Activated CD8-positive, alpha-beta memory T cell treated with anti-CD3 and anti-CD28 coated beads, Interleukin-2, amount 50 U/mL, for 1 hour (primary cell): ENCODE data around the gene S100A9.
"Not testable (repeated sequence)": the region's sequence is repeated elsewhere in the genome, so short reads cannot be mapped to it uniquely, and the experiment has no call there.

Source experiments
- DNase-seq: peaks from one replicate; pipeline ENCODE4 v3.0.0-alpha.2; 2020; ENCODE audit errors: extremely low read depth

Gene S100A9

DNA sequence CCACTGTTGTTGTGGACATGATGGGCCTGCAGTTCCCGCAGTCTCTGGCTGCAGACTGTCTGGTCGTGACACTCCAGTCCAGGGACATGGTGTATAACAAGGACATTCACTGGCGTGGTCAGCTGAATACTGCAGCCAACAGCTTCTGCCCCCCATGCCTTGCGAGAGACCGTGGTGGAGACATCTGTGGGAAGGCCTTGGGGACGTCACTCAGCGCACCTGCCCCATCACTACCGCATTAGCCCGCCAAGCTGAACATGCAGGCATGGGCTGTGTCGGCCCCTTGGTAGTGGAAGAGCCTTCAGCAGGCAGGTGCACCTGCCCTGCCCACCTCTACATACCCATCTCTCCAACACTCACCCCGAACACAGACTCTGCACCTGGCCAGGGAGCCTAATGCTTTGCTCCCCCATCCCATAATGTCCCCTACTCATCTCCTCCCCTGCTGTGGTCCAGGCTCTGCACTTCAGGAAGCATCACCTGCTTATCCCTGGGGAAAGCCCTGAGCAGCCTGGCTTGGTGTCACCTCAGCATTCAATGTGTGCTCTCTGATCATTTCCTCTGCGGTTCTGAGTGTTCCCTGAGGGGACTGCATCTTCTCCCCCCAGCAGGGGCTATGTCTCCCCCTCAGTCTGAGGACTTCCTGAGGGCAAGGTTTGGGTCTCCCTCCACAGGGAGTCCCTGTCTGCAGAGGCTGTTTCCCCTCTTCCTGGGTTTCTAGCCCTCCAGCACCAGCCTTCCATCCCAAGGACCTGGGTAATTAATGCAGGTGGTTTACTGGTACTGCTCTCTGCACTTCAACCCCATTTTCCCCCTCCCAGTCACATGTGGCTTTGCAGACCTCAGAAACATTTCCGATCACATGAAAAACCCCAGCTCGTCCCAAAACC lies 12.2 kb upstream of the S100A9 start:
- DNase-seq, result no peak

DNA sequence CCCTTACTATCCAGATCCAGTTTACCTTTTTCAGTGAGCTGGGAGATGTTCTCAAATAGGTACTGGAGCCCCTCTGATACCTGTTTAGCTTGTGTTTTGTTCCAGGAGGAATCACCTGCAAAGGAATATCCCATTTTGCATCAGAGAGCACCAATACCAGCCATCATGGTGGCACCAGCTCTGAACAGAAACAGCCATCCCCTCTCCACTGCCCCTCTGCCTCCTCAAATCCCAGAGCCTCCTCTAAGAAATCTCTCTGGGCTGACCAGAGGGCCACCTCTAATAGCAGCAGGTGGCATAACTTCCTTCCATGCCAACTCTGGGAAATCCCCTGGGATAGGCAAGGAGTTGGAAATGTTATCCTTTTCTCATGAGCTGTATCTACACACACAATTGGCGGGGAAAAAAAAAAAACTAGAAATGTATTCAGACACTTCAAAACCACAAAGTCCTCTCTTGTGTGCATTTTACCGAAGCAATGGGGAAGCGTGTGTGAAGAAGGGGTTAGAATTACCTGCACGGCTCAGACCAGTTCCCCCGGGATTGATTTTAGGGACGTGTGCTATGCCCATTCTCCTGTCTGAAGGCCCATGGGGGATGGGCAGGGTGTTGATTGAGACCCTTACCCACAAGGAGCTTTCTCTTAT lies 11.5 kb upstream of the S100A9 start:
- no peak for DNase-seq

DNA sequence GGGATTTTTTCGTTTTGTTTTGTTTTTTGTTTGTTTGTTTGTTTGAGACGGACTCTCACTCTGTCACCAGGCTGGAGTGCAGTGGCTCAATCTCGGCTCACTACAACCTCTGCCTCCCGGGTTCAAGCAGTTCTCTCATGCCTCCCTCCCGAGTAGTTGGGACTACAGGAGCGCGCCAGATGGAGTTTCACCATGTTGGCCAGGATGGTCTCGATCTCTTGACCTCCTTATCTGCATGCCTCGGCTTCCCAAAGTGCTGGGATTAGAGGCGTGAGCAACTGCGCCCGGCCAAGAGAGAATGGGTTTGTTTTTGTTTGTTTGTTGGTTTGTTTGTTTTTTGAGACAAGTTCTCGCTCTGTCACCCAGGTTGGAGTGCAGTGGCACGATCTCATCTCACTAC lies 10.6 kb upstream of the S100A9 start:
- DNase-seq, result not testable (repeated sequence)

DNA sequence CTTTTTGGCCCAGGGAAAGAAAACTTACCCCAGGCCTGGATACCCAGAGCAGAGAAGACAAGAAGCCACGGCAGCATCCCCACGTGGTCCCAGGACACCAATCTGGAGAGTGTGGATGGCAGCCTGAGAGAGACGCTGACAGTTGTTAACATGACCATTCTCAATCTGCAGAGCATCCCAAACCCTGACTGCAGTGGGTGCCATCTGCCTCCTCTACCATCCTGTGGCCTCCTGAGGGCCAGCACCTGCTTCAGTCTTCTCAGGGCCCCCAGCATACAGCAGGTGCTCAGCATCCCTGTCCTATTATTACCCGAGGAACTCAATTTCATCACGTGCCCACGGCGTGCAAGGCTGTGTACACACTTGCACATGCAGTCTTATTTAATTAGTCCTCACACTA lies 9.8 kb upstream of the S100A9 start:
- DNase-seq, result no peak

DNA sequence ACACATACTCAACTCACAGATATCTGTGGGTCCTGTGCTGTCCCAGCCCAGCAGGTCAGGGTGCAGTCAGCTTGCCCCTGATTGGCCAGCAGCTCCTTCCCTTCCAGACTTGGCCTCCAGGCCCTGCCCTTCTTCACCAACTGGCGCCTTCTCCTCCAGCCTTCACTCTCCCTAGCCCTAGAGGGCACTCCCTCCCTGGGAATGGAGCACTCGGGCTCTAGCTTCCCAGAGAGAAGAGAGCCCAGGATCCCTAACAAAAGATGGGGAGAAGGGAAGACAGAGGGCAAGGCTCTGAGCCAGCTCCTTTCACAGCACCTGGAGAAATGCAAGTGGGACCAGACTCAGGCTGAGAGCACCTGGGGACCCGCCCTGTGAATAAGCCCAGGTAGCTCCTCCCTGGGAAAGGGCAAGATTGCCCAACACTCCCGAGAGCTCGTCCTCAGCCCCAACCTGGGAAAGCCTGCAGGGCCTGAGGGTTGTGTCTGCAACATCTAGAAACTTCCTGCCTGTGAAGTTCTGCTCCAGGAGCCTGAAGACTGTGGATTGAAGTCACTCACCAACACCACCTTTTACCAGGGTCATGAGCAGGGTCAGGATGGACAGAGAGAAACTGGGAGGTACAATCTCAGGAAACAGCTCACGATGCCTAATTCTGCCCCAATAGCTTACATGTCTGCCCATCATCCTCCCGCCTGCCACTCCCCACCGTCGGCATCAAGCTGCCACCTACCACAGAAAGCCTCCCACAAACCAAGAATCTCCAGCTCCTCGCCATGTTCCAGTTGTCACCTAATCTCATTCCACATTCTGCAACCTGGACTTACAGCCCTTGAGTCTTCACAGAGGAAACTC lies 8.9 kb upstream of the S100A9 start, which contains the start of gene PGLYRP4:
Gene PGLYRP4 (minus strand): TSS at position 331 of the 852 bp plus-strand sequence. CDS start 909 bp downstream, outside the sequence.
- no peak for DNase-seq

DNA sequence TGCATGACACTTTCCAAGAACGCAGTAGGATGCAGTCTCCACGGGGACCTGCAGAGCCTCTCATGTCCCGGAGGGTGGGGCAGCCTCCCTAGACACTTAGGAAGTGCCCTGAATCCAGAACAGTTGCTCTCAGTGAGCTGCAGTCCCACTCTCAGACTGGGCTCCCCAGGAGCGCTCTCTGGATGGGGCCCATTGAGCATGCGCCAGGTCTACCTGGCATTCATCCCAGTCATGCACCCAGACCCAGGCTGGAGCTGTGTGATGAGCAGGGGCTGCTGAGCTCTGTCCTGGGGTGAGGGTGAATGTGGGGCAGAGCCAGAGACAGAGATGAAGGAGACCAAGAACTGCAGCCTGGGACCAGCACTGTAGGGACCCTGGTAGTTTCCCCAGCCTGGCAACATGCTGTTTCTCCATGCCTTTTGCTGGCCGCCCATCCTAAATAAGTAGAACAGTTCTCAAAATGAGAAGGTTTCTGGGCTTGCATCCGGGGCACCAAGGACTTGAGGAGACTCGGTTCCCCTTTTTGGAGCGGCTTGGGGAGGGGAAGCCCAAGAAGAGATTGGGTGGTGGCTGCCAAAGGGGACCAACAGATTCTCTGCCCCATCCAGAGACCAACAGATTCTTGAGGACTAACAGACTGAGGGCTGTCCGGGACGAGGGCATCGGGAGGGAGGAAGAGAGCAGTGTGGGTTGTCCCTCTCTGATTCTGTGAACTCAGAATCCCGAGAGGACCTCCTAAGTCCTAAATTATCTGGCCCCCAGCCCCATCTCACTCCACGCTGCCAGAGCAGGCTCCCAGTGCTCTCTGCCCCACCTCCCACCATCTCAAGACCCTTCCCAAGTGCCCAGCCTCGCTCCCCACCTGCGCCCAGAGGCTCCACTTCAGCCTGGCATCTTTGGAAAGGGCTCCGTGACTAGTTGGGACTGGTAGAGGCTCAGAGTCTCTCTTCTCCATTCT lies 8.0 kb upstream of the S100A9 start:
- DNase-seq, result no peak

DNA sequence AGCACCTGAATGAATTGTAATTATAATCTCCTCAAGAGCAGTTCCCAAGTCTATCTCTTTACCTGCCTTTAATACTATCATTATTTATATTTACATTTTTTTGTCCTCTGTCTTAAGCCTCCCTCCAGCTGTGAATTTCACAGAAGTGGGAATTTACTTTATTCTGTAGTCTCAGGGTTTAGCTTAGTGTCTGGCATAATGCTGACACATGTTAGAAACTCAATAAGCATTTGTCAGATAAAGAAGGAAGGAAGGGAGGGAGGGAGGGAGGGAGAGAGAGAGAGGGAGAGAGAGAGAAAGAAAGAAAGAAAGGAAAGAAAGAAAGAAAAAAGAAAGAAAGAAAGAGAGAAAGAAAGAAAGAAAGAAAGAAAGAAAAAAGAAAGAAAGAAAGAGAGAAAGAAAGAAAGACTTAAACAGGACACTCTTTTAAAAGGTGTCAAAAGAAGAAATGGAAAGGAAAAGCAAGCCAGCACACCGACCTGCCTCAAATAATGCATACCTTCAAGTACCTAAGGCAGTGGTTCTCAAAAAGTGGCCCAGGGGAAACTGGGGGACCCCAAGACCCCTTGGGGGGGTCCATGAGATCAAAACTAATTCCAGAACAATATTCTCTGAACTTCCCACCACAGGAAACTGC lies 7.2 kb upstream of the S100A9 start:
- DNase-seq, result no peak

DNA sequence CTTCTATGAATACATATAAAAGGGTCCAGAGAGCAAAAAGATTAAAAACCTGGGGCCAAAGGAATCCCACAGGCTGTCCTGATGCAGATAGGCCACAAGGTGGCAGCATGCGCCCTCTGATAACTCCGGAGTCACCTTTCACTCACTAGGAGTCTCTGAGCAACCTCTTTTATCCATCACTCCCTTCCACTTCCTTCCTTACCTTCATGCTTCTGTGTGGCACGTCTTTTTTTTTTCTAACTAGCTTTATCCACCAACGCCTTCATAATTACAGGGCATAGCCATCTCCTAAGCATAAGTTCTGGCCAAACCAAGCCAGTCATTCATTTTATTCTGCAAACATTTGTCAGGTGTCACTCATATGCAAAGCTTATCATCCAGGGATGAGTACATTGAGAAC lies 5.1 kb upstream of the S100A9 start:
- DNase-seq, result peak; percentile 21

DNA sequence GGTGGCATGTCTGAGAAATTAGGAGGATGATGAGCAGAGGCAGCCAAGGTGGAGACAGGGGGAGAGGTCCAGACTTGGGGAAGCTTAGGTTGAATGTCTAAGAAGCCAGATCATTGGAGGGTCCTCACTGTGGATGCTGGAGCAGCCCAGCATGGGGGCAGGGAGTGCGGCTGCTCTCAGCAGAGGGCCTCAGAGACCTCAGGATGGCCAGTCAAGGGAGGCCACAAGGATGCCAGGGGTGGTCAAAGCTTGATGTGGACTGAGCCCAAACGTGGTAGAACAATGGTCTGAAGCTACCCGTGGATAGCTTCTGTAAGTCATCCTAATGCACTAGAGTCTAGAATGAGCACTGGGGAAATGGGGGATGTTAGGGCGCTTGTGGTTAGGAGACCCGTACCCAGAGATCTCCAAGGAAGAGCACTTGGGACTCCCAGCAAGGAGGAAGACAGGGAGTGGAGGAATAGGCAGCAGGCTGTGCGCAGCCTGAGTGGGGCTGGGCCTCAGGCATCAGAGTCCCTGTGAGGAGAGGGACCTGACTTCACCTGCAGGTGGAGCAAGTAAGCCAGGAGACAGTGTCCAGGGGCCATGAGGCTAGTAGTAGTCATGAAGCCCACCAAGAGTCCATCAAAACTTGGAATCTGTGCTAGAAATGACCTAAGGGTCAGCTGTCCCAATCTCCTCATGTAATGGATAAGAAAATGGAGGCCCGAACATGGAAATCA lies 4.3 kb upstream of the S100A9 start:
- no peak for DNase-seq

DNA sequence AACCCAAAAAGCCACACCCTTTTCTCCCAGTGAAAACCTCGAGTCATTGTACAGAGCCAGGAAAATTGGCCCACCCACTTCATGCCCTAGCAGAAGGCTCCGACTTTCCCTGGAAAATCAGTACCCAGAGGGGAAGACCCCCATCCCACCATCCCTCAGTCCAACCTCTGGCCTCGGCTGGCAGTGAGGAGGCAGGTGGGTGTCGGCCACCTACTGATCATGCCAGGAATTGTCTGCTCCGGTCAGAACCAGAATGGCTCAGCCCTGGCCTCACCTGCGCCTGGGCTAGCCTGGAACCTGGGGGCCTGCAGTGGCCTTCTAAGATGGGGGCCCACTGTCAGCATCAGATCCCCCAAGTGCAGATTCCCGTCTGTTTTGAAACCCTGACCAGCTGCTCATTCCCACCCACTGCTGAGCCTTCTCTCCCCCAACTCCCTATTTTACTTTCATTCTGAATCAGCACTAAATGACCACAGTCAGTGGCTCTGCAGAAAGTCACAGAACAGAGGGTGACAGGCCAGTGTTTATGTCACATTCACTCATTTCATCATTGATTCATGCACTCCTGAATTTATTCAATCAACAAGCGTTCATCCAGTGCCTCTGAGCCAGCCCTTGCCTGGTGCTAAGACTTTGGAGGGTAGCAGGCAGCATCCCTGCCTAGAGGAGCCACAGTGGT lies 3.0 kb upstream of the S100A9 start:
- no peak for DNase-seq

DNA sequence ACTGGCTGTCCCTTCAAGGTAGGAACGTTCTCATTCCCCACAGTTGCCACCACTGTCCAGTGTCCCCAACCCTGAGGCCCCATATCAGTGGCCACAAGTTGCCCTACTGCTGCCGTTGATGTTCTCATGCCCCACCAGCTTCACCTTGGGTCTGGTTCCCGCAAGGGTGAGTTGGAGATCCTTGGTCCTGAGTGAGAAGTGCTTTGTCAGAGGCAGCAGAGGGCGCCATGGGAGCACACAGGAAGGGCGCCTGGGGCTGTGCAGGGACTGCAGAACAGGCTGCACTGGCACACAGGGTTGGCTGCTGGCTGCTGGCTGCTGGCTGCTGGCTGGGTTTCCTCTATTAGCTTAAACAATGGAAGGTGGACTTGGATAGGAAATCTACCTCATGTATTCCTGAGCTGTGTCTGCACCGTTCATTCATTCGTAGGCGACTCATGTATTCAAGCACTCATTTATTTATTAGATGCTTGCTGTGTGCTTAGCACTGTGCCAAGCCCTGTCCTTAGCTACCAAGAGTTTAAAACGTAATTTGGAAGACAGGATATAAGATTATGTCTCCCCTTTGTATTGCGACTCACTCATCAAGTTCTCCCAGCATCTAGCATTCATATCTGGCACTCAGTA lies 2.1 kb upstream of the S100A9 start:
- no peak for DNase-seq

DNA sequence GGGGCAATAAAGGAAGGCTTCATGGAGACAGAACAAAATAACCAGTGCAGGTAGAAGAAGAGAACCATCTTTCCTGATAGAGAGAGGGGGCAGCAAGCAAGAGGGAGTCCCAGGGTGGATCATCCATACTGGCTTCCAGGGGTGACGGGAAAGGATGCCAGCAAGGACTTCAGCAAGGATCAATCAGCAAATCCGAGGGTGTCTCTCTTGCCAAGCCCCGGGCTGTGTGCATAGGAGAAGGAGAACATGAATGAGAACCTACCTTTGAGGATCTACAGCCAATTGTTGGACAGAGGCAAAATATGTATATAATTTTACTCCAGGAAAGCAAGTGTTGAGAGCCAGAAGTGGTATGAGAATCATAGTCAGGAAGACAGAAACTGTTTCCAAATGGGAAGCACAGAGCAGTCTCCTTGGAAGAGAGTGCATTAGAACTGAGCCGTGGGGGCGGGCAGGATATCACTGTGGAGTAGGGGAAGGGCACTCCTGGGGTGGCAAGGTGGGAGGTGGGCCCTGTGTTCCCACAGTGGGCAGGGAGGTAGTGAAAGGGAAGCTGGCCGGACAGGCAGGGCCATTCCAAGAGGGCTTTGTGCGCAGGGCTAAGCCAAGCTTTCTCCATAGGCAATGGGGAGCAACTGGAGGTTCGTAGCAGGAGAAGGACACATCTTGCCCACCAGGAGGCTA lies 1.1 kb upstream of the S100A9 start:
- DNase-seq, result no peak

DNA sequence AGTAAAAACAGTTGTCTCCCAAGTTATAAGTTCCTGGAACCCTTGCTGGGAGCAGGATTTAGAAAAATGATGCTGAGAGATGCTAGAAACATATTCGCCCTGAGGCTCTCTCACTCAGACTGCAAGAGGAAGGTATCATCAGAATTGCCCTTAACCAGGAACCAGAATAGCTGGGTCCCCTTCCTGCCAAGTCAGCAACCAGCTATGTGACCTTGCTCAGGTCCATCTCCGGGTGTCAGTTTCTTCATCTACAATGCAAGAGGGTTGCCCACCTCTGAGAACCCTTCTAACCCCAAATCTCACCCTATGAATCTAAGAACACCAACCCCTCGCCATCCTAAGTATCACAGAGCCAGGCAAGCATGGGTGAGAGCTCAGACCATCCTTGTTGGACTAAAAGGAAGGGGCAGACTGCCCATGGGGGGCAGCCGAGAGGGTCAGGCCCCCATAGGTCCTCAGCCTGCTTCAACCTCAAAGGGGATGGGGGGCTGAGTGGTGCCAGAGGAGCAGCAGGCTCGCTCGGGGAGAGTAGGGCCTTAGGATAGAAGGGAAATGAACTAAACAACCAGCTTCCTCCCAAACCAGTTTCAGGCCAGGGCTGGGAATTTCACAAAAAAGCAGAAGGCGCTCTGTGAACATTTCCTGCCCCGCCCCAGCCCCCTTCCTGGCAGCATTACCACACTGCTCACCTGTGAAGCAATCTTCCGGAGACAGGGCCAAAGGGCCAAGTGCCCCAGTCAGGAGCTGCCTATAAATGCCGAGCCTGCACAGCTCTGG lies 390 bp upstream of the S100A9 start:
- no peak for DNase-seq

DNA sequence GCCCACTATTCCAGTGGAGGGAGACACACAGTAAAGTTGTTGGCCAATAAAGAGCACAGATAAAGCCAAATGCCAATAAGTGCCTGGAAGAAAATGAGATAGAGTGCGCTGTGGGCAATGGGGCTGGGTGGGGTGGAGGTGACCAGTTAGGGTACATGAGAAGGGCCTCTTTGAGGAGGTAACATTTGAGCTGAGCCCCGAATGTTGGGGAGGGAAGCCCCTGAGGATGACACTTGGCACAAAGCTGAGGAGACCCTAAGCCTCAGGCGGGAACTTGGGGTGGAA lies 979 bp downstream of the S100A9 start:
- DNase-seq, result no peak

DNA sequence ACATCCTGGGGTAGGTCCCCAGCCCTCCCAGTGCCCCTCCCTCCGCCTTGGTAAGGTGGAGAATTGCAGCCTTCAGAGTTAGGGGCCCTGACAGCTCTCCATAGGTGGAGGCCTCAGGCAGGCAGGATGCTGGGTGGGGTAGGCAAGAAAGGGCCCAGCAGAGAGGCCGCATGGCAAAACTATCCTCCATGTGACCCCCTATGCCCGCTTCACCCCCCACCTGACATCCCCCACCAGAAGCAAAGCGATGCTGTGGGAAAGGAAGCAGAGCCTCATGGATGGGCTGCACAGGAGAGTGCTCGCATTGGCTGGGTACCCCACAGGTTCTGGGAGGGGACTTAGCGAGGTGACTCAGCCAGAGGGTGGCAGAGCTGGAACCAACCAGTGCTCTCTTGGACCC lies 1.6 kb downstream of the S100A9 start:
- DNase-seq, result no peak

DNA sequence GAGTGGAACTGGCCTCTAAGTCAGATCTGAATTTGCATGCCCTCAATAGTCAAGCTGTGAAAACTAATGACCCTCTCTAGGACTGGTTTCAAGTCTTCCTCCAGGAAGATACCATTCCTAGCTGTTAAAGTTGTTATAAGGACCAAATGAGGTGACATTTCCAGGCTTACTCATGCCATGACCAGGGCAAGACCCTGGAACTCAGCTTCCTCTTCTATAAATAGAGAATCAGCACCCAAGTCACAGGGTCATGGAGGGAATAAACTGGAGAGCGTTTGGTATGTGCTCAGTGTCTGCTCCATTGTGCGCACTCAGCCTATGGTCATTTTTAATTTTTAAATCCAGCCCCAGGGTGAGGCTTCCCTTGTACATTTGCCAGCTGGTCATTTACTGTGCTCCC lies 2.5 kb downstream of the S100A9 start:
- DNase-seq, result no peak

DNA sequence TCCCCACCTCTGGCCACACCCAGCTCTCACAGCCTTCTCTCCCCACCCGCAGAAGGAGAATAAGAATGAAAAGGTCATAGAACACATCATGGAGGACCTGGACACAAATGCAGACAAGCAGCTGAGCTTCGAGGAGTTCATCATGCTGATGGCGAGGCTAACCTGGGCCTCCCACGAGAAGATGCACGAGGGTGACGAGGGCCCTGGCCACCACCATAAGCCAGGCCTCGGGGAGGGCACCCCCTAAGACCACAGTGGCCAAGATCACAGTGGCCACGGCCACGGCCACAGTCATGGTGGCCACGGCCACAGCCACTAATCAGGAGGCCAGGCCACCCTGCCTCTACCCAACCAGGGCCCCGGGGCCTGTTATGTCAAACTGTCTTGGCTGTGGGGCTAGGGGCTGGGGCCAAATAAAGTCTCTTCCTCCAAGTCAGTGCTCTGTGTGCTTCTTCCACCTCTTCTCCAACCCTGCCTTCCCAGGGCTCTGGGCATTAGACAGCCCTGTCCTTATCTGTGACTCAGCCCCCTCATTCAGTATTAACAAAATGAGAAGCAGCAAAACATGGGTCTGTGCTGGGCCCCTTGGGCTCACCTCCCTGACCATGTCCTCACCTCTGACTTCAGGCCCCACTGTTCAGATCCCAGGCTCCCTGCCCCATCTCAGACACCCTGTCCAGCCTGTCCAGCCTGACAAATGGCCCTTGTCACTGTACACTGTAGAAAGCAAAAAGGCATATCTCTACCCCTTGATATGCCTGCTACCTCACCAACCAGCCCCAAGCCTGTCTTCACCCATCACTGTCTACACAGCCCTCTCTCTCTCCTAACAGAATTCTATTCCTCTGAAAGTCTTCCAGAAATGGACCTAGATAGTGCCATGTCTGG lies 3.2 kb downstream of the S100A9 start:
- DNase-seq, result no peak
